Measurements from ENCODE around the gene CST5. TPM values are rescaled to one million over a fixed set of nuclear protein-coding genes. Genes with fewer than 3 reads are reported as not detected.

CST5 gene
- total RNA-seq, 4 donors from 2014 or later, result 1.9 TPM; not detected in 3

GRCh38 chr20:23826541-23827021, 53.0 kb downstream of the CST5 start, which contains the start of gene CST2:
Gene CST2 (minus strand): TSS chr20:23826729. CDS start chr20:23826660, 69 bp downstream.
- H3K36me3 ChIP-seq, result no peaks in the 10 kb centered on the region
- TF ChIP-seq EP300 (IDR thresholded peaks at IDR 0.05) (no peak), CTCF (IDR thresholded peaks at IDR 0.05) (no peak), POLR2A (IDR thresholded peaks at IDR 0.05) (no peak), POLR2AphosphoS5 (IDR thresholded peaks at IDR 0.05) (no peak)
- H3K27me3 ChIP-seq, result no peaks in the 10 kb centered on the region
- H3K9me3 ChIP-seq, result no peaks in the 10 kb centered on the region
- no peak within 1 kb of the TSS for H3K27ac ChIP-seq
- ATAC-seq, result no peak
- peaks cover 0 to 18% (median 14%) of the 10 kb centered on the region in 3 donors for H3K4me1 ChIP-seq
- H3K4me3 ChIP-seq, result no peak within 1 kb of the TSS
- 30 to 100% methylated on average over 2 to 3 of the region's 4 CpGs for WGBS, 2 donors (ENCODE audit: low coverage in 1 of 2)

Other genes with a start within 250 kb of the CST5 start
- gene CST3, start 241.8 kb downstream of the CST5 start, total RNA-seq, result 1,000 to 10,000 TPM in 3 of 4 donors, 100 to 1,000 TPM in 1; 951 to 1,877 (median 1,344) TPM
- gene CST4, start 190.7 kb downstream of the CST5 start, total RNA-seq, result not detected
- not detected for gene CST1, start 128.8 kb downstream of the CST5 start, total RNA-seq
- under 1 TPM in 2 of 4 donors, not detected in 2; 0.54 to 0.87 TPM for gene CST2, start 53.0 kb downstream of the CST5 start, total RNA-seq
- gene GGTLC1, start 109.0 kb upstream of the CST5 start, total RNA-seq, result not detected